ENCODE data around the gene CCNDBP1.
"Not testable (repeated sequence)": the region's sequence is repeated elsewhere in the genome, so short reads cannot be mapped to it uniquely, and the experiment has no call there.

CCNDBP1 gene

GRCh38 chr15:43169888-43170287, 15.3 kb upstream of the CCNDBP1 start:
- Histone ChIP-seq H3K4me1 (ENCODE audit: insufficient read depth, low read length) (no peaks in the 10 kb centered on the region; the same call in 1 of the 2 replicates), H3K4me3 (ENCODE audit: low read length) (no peak overlapping the region), H3K27ac (ENCODE audit: low read length) (no peak overlapping the region), H3K9ac (ENCODE audit: low read depth, low read length) (no peak overlapping the region), H3K27me3 (ENCODE audit: insufficient read depth, low read length) (no peaks in the 10 kb centered on the region), H3K9me3 (ENCODE audit: insufficient read depth, low read depth, low read length) (peaks cover 8% of the 10 kb centered on the region), H3K36me3 (ENCODE audit: insufficient read depth, low read depth, low read length) (no peaks in the 10 kb centered on the region)

- not testable (repeated sequence) for H3K4me3 ChIP-seq (ENCODE audit: low read length); H3K9ac ChIP-seq (ENCODE audit: low read depth, low read length); H3K27ac ChIP-seq (ENCODE audit: low read length); H3K27me3 ChIP-seq (ENCODE audit: insufficient read depth, low read length); H3K4me1 ChIP-seq (ENCODE audit: insufficient read depth, low read length); H3K36me3 ChIP-seq (ENCODE audit: insufficient read depth, low read depth, low read length)
- peaks cover 16% of the 10 kb centered on the region for H3K9me3 ChIP-seq (ENCODE audit: insufficient read depth, low read depth, low read length)
These were observed 9.4 kb upstream of the CCNDBP1 start for GRCh38 chr15:43175656-43176309.

GRCh38 chr15:43177147-43177546, 8.1 kb upstream of the CCNDBP1 start:
- H3K27me3 ChIP-seq (ENCODE audit: insufficient read depth, low read length); H3K4me1 ChIP-seq (ENCODE audit: insufficient read depth, low read length); H3K36me3 ChIP-seq (ENCODE audit: insufficient read depth, low read depth, low read length); H3K4me3 ChIP-seq (ENCODE audit: low read length); H3K27ac ChIP-seq (ENCODE audit: low read length); H3K9ac ChIP-seq (ENCODE audit: low read depth, low read length): not testable (repeated sequence)
- H3K9me3 ChIP-seq (ENCODE audit: insufficient read depth, low read depth, low read length) = peaks cover 16% of the 10 kb centered on the region

GRCh38 chr15:43183270-43183669, 1.9 kb upstream of the CCNDBP1 start:
- H3K9ac ChIP-seq (ENCODE audit: low read depth, low read length) = no peak overlapping the region
- H3K27ac ChIP-seq (ENCODE audit: low read length) = no peak overlapping the region
- no peaks in the 10 kb centered on the region for H3K36me3 ChIP-seq (ENCODE audit: insufficient read depth, low read depth, low read length)

GRCh38 chr15:43184407-43185124, 637 bp upstream of the CCNDBP1 start:
- no peak overlapping the region for H3K27ac ChIP-seq (ENCODE audit: low read length)
- peaks cover 7% of the 10 kb centered on the region; the same call in 1 of the 2 replicates for H3K4me1 ChIP-seq (ENCODE audit: insufficient read depth, low read length)
- no peaks in the 10 kb centered on the region for H3K27me3 ChIP-seq (ENCODE audit: insufficient read depth, low read length)
- no peak overlapping the region for H3K9ac ChIP-seq (ENCODE audit: low read depth, low read length)
- H3K9me3 ChIP-seq (ENCODE audit: insufficient read depth, low read depth, low read length) = no peaks in the 10 kb centered on the region; the same call in 1 of the 2 replicates
- peaks cover 6% of the 10 kb centered on the region for H3K36me3 ChIP-seq (ENCODE audit: insufficient read depth, low read depth, low read length)
- H3K4me3 ChIP-seq (ENCODE audit: low read length) = peak overlapping the region; percentile 97; the same call in 1 of the 2 replicates

More at GRCh38 chr15:43183270-43183669, 1.9 kb upstream of the CCNDBP1 start:
- Histone ChIP-seq H3K4me3 (ENCODE audit: low read length) (no peak overlapping the region), H3K9me3 (ENCODE audit: insufficient read depth, low read depth, low read length) (no peaks in the 10 kb centered on the region; the same call in 1 of the 2 replicates), H3K27me3 (ENCODE audit: insufficient read depth, low read length) (no peaks in the 10 kb centered on the region), H3K4me1 (ENCODE audit: insufficient read depth, low read length) (peaks cover 7% of the 10 kb centered on the region; the same call in 1 of the 2 replicates)

GRCh38 chr15:43186003-43186353, 775 bp downstream of the CCNDBP1 start:
- Histone ChIP-seq H3K9me3 (ENCODE audit: insufficient read depth, low read depth, low read length) (no peaks in the 10 kb centered on the region), H3K4me3 (ENCODE audit: low read length) (peak overlapping the region; percentile 97), H3K36me3 (ENCODE audit: insufficient read depth, low read depth, low read length) (peaks cover 14% of the 10 kb centered on the region), H3K9ac (ENCODE audit: low read depth, low read length) (peak overlapping the region; percentile 78; the same call in 1 of the 2 replicates), H3K27me3 (ENCODE audit: insufficient read depth, low read length) (no peaks in the 10 kb centered on the region), H3K4me1 (ENCODE audit: insufficient read depth, low read length) (peaks cover 7% of the 10 kb centered on the region; the same call in 1 of the 2 replicates), H3K27ac (ENCODE audit: low read length) (no peak overlapping the region)

GRCh38 chr15:43187544-43188155, 2.4 kb downstream of the CCNDBP1 start:
- no peak overlapping the region for H3K4me3 ChIP-seq (ENCODE audit: low read length)
- no peak overlapping the region for H3K9ac ChIP-seq (ENCODE audit: low read depth, low read length)
- peaks cover 30% of the 10 kb centered on the region for H3K36me3 ChIP-seq (ENCODE audit: insufficient read depth, low read depth, low read length)
- H3K4me1 ChIP-seq (ENCODE audit: insufficient read depth, low read length) = peaks cover 7% of the 10 kb centered on the region; the same call in 1 of the 2 replicates
- H3K9me3 ChIP-seq (ENCODE audit: insufficient read depth, low read depth, low read length) = no peaks in the 10 kb centered on the region
- H3K27ac ChIP-seq (ENCODE audit: low read length) = no peak overlapping the region
- H3K27me3 ChIP-seq (ENCODE audit: insufficient read depth, low read length) = no peaks in the 10 kb centered on the region

GRCh38 chr15:43189296-43189695, 4.1 kb downstream of the CCNDBP1 start:
- H3K27me3 ChIP-seq (ENCODE audit: insufficient read depth, low read length) = no peaks in the 10 kb centered on the region
- H3K4me3 ChIP-seq (ENCODE audit: low read length) = no peak overlapping the region
- H3K4me1 ChIP-seq (ENCODE audit: insufficient read depth, low read length) = peaks cover 7% of the 10 kb centered on the region; the same call in 1 of the 2 replicates
- peaks cover 42% of the 10 kb centered on the region for H3K36me3 ChIP-seq (ENCODE audit: insufficient read depth, low read depth, low read length)
- no peak overlapping the region for H3K27ac ChIP-seq (ENCODE audit: low read length)
- no peaks in the 10 kb centered on the region for H3K9me3 ChIP-seq (ENCODE audit: insufficient read depth, low read depth, low read length)
- no peak overlapping the region for H3K9ac ChIP-seq (ENCODE audit: low read depth, low read length)

GRCh38 chr15:43190178-43190577, 5.0 kb downstream of the CCNDBP1 start:
- Histone ChIP-seq H3K27ac (ENCODE audit: low read length) (no peak overlapping the region), H3K4me3 (ENCODE audit: low read length) (no peak overlapping the region), H3K9ac (ENCODE audit: low read depth, low read length) (no peak overlapping the region), H3K36me3 (ENCODE audit: insufficient read depth, low read depth, low read length) (peaks cover 51% of the 10 kb centered on the region), H3K27me3 (ENCODE audit: insufficient read depth, low read length) (no peaks in the 10 kb centered on the region), H3K4me1 (ENCODE audit: insufficient read depth, low read length) (peaks cover 3% of the 10 kb centered on the region; the same call in 1 of the 2 replicates), H3K9me3 (ENCODE audit: insufficient read depth, low read depth, low read length) (no peaks in the 10 kb centered on the region)

- no peak overlapping the region for H3K9ac ChIP-seq (ENCODE audit: low read depth, low read length)
- H3K4me1 ChIP-seq (ENCODE audit: insufficient read depth, low read length) = no peaks in the 10 kb centered on the region
- H3K4me3 ChIP-seq (ENCODE audit: low read length) = no peak overlapping the region
- H3K36me3 ChIP-seq (ENCODE audit: insufficient read depth, low read depth, low read length) = peaks cover 67% of the 10 kb centered on the region
- no peak overlapping the region for H3K27ac ChIP-seq (ENCODE audit: low read length)
- no peaks in the 10 kb centered on the region for H3K9me3 ChIP-seq (ENCODE audit: insufficient read depth, low read depth, low read length)
- no peaks in the 10 kb centered on the region for H3K27me3 ChIP-seq (ENCODE audit: insufficient read depth, low read length)
These were observed 8.5 kb downstream of the CCNDBP1 start for GRCh38 chr15:43193710-43194109.

- Histone ChIP-seq H3K4me1 (ENCODE audit: insufficient read depth, low read length) (no peaks in the 10 kb centered on the region), H3K36me3 (ENCODE audit: insufficient read depth, low read depth, low read length) (peaks cover 59% of the 10 kb centered on the region), H3K4me3 (ENCODE audit: low read length) (no peak overlapping the region), H3K9ac (ENCODE audit: low read depth, low read length) (no peak overlapping the region), H3K27me3 (ENCODE audit: insufficient read depth, low read length) (no peaks in the 10 kb centered on the region), H3K27ac (ENCODE audit: low read length) (no peak overlapping the region), H3K9me3 (ENCODE audit: insufficient read depth, low read depth, low read length) (no peaks in the 10 kb centered on the region)
These were observed 9.6 kb downstream of the CCNDBP1 start for GRCh38 chr15:43194795-43195194.

All from iPS-20b (cell line).